Right lung (tissue), 5 donors: Measurements from ENCODE around the gene OR6B3. TPM values are rescaled to one million over a fixed set of nuclear protein-coding genes. Genes with fewer than 3 reads are reported as not detected.
"Not testable (repeated sequence)": the region's sequence is repeated elsewhere in the genome, so short reads cannot be mapped to it uniquely, and the experiment has no call there.

Experiments
- DNase-seq, 2 donors: peaks; one replicate each; pipeline ENCODE4 v3.0.0-alpha.2; 2013
- polyA plus RNA-seq, 5 donors: library from polyadenylated mRNA; unstranded; fragments of 120-200 nt; gene quantifications; one replicate each; pipeline versions ENCODE4 v1.2.1 to v1.2.3, GENCODE V29; 2013; ENCODE audit warnings: inconsistent platforms in 1 of 5, low replicate concordance in 1 of 5; ENCODE audit not compliant: insufficient read length in 5 of 5, insufficient read depth in 1 of 5

OR6B3 gene
- polyA plus RNA-seq, 5 donors, result not detected

- DNase-seq, result not testable (repeated sequence)
Measured at GRCh38 chr2:240044096-240044495, 9.2 kb downstream of the OR6B3 start.

GRCh38 chr2:240043279-240043989, 9.9 kb downstream of the OR6B3 start:
- no peak for DNase-seq

- no peak for DNase-seq
Measured at GRCh38 chr2:240042740-240043139, 10.6 kb downstream of the OR6B3 start.

- DNase-seq, result no peak
Measured at GRCh38 chr2:240041363-240041762, 12.0 kb downstream of the OR6B3 start.

DNA sequence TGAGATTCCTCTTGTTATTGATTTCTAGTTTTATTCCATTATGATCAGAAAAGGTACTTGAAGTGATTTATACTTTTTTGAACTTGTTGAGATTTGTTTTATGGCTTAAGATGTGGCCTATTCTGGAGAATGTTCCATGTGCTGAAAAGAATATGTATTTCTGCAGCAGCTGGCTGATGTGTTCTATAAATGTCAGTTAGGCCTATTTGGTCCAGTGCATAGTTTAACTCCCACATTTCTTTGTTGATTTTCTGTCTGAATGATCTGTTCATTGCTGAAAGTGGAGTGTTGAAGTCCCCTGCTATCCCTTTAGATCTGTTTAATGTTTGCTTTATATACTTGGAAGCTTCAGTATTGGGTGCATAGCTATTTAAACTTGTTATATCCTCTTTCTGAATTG, 16.0 kb downstream of the OR6B3 start:
- DNase-seq, result no peak

DNA sequence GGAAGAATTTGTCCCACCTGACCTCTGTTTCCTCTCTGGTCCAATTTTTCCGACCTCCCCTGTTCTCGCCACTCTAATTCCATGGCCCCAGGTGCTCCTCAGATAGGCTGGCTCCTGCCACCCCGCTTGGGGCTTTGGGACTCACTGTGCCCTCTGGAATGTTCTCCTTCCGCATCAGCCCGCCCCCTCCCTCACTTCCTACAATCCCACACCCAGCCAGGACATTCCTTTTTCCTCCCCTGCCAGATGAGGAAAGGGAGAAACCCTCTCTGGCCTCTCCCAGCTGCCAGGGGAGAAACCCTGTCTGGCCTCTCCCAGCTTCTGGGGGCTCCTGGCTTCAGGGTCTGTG, 20.0 kb downstream of the OR6B3 start:
- no peak for DNase-seq

DNA sequence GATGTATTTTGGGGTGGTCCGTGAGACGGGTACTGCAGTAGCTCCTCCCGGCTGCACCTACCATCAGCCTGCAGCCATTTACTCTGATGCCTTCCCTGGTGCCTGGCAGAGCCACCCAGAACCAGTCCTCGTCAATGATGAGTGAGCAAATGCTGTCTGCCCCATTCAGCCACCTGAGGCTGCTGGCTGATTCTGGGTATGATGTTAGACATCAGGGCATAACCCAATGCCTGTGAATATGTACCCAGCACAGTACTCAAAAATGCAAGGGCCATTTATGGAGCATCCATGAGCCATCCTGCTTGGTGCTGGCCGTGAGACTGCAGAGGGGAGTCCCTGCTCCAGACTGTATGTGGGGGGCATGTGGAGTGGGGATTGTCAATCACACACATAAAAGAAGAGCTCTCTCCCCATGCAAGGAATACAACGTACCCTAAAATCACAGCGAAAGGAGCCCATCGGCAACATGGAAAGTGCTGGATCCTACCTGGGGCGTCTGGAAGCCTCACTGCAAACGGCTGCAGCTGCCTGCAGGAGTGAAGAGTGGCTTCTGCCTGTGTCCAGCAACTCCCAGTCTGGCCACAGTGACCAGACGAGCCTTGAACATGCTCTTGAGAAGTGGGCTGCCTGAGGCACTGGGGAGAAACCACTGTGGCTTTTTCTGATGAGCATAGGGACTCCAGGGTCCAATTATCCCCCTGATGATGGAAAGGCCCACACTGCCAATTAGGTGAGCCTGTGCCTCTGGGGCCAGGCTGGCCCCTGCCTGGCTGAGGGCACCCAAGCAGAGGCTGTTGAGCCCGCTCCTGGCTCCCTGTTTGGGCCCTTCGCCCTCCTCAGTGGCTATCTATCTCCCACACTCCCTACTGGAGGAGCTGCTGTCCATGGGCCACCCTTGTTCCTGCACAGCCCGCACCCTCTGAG, 20.7 kb downstream of the OR6B3 start:
- DNase-seq, result no peak

DNA sequence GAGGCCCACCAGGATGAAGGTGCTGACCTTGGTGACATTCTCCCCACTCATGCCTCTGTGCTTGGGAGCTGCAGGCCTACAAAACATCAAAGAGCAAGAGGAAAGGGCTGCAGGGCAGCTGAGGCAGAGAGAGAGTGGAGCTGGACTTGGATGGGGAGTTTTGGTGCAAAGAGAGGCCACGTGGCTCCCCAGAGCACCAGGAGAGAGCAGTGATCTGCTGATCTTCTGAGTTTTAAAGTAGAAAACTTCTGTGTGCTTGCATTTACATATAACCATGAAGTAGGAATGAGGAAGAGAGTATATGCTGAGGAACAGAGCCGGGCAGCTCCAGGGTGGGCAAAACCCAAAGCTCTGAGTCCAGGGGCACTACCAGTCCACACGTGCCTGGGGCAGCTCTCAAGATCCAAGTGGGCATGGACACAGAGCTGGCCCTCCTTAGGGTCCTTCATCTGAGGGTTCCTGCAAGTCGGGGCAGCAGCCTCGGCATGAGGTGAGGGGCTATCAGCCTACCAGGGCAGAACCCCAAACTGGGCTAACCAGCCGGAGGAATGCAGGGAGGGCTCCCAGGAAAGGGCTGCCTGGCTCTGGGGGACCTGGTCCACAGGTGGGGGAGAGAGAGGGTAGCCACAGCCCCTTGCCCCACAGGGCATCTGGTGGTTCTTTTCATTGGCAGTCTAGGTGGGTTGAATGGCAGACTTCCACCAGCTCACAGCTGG, 22.8 kb downstream of the OR6B3 start, which contains the start of gene OR6B2:
Gene OR6B2 (minus strand): TSS at position 51 of the 716 bp plus-strand sequence. CDS start 0 bp downstream, at position 51.
- DNase-seq, result no peak

DNA sequence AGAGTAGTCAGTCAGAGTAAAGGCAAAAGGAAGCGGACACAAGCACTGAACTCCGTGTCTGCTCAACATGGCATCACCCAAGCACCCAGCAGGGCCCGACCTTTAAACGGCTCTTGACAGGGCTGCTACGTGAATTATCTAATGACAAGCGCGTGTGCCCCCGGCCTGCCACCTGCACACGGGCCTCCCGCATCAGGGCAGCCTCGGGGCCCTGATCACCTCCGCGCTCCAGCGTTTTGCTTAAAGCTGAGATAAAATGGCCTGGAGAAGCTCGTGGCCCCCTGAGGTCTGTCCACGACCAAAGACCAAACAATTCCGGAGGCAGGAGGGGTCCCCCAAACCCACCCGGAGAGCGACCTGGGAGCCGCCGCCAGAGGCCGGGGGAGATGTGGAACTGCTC, 28.6 kb downstream of the OR6B3 start:
- DNase-seq, result peak; percentile 1 to 3

GRCh38 chr2:240023792-240024191, 29.5 kb downstream of the OR6B3 start:
- no peak for DNase-seq

DNA sequence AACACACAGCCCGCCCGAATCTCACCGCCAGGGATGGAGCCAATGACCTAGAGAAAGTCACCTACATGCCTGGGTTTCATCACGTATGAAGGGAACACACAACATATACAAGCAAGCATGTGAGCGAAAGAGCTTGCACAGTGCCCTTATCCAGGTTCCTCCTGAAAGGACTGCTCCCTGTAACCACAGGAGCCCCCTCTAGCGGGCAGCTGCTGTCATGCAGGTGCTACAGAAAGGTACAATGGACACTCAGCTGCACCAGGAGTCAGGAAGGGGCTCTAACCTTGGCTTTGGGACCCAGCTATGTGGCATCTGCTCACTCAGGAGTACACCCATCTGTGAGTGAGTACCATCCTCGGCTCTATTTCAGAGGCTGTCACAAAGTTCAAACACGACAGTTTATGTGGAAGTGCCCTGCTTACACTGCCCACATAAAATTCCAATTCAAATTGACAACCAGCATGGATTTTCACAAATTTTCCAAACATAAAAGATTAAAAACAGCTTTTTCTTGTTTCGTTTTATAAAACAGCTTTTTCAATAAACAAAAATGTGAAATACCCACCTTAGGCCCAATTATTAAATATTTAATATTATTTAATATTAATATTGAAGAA, 31.7 kb downstream of the OR6B3 start:
- DNase-seq, result peak in 1 of 2 donors; percentile 7

DNA sequence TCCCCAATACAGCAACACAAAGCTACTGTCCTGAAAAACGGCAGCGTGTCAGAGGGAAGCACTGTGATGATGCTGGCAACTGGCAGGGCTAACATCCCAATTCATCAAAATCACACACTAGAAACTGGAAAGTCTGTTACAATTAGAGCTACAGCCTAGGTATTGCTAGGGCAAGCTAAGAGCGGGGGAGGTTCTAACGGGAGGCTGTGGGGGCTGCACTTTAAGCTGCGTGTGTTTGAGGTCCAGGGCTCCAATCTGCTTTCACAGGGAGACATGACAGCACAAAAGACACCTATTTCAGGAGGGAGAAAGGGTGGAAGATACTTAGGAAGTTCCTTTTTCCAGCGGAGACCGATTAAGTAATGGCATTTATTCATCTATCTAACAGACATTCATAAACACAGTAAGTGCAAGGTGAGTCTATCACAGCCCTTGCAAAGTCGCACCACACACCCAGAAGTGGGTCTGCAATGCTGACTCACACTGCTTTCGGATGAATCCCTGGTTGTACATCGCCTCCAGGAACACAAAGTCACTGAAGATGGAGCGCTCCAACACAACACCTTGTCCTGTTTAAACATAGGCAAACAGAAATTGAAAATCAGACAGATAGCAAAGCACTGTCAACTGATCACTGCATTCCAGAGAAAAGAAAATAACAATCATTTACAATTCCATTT, 35.1 kb downstream of the OR6B3 start:
- DNase-seq, result no peak

- DNase-seq, result no peak
Measured at GRCh38 chr2:240014327-240014726, 39.0 kb downstream of the OR6B3 start.

DNA sequence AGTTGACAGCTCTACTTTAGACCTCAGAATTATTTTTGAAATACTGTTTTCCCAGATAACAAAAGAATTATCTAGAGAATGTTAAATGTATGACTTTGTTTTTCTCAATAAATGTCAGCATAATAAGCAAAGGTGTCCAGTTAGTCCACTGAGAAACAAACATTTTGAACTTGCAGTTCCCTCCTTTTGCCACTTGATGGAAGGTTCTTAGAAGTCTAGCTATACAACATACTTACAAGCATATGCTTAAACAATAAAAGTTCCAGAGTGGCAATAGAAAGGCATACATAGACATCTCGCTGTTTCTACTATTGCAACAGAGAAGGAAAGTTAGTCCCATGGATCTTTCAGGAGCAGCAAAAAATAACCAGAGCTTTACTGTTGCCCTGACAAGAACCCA, 40.0 kb downstream of the OR6B3 start:
- DNase-seq, result no peak

DNA sequence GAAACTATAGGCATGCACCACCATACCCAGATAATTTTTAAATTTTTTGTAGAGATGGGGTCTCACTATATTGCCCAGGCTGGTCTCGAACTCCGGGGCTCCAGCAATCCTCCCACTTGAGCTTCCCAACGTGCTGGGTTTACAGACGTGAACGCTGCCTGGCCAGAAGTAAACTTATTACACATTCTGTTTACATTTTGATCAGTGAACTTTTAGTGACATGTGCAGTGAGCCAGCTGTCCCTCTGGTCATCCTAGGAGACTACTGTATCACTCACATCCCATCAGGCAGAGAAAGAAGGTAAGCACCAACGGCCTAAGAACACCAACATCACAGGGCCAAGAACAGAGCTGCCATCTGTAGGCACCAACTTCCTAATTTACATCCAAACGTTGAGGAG, 50.3 kb downstream of the OR6B3 start:
- no peak for DNase-seq

- DNase-seq, result no peak
Measured at GRCh38 chr2:240000671-240001070, 52.6 kb downstream of the OR6B3 start.

- DNase-seq, result no peak
Measured at GRCh38 chr2:239997686-239998409, 55.5 kb downstream of the OR6B3 start.
